Occipital lobe (tissue), 2 donors: Measurements from ENCODE around the gene SLC34A1. TPM values are rescaled to one million over a fixed set of nuclear protein-coding genes. Genes with fewer than 3 reads are reported as not detected.
"Not testable (repeated sequence)": the region's sequence is repeated elsewhere in the genome, so short reads cannot be mapped to it uniquely, and the experiment has no call there.

Source experiments
- DNase-seq: peaks from one replicate; lab custom pipeline; 2025; lab: John Stamatoyannopoulos, UW
- total RNA-seq: library from RNA; depleted of rRNA; stranded (reverse); fragments of >200 nt; gene quantifications from one replicate; pipeline ENCODE4 v1.2.3, GENCODE V29; 2014

Gene SLC34A1
- total RNA-seq, 1 donor from 2014 or later = not detected

DNA sequence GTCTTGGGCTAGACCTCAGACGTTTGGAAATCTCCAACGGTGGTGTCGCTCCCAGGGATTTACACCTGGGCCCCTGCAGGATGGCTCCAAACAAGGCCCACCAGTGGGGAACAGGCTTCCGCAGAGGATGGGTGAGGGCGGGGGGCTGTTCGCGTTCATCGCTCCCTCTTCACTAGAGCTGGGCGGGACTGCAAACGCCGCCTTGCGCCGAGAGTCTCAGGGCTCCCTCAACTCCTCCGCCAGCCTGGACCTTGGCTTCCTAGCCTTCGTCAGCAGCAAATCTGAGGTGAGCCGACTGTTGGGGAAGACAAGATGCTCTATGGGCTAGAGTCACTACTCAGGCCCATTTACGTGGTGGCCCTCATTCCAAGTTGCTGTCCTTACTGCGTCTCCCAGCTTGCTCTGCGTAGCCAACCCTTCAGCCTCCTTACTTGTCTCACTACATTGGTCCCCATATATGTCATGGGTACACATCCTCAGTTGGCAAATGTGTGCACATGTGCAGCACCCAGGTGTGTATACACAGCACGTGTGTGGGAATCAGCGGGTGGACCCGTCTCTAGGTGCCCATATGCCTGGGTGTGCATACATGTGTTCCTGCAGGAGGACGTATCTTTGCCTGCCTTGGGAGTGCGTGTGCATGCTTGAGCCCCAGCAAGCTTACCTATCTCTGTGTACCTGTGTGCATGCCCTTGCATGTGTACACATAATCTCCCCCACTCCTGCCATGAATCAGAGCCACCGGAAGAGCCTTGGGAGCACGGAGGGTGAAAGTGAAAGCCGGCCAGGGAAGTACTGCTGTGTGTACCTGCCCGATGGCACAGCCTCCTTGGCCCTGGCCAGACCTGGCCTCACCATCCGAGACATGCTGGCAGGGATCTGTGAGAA, 16.0 kb upstream of the SLC34A1 start:
- no peak for DNase-seq

DNA sequence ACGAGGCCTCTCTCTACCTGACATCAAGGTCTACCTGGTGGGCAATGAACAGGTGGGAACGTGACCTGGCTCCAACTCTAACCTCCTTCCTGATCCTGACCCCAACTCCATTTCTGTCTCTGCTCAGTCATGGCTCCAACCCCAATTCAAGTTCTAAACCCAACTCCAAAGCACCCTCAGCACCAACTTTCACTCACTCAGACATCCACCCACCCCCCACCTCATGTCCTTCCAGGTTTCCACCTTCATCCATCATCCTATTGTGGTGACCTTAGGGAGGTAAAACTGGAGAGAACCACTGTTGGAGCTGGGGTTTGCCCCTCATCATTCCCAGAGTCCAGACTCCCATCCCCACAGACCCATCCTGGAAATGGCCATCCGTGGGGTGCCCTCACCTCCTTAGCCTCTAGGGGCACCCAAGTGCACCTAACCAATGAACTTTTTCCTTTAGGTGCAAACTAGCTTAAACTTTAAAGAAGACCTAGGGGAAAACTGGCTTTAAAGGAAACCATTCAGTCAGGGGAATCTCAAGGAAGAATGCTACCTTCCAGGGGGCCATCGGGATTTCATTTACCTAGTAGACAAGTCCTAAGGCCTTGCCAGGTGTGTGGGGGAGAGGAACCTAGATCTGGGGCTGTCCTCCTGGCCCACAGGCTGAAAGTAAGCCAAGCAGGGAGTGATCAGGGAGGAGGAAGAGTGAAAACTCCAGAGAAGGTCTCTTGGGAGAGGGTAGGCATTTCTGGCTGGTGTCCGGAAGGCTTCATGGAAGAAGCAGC, 15.2 kb upstream of the SLC34A1 start:
- DNase-seq = no peak

DNA sequence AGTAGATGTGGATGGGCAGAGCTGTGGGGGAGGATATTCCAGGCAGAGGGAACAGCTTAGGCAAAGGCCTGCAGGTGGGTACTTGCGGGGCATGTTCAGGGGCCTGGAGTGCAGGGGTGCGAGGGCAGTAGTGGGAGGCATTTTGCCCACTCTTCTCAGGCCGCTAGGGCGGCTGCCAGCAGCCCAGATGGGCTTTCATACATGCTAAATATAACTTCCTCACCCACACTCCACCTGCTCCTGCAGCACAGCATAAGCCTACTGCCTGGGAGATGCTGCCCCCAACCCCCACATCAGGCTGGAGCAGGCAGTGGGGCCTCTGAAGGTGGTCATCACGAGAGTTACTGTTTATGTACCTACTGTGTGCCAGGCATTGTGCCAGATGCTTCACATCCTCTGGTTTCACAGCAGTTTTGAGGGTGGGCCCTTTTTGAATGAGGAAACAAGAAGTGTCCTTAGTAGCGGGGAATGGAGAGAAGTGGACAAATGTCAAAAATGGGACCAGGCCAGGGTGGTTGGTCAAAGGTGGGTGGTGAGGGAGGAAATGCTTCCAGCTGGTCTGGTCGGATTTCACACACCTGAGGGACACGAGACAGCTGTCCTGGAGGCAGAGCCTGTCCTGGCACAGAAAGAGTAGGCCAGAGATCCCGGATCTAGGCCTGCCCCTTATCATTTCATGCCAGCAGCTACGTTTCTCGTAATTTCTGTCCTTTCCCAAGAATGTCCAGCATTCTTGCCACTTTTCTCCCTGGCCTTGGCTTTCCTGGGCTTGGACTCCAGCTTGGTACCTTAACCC, 14.4 kb upstream of the SLC34A1 start:
- no peak for DNase-seq

DNA sequence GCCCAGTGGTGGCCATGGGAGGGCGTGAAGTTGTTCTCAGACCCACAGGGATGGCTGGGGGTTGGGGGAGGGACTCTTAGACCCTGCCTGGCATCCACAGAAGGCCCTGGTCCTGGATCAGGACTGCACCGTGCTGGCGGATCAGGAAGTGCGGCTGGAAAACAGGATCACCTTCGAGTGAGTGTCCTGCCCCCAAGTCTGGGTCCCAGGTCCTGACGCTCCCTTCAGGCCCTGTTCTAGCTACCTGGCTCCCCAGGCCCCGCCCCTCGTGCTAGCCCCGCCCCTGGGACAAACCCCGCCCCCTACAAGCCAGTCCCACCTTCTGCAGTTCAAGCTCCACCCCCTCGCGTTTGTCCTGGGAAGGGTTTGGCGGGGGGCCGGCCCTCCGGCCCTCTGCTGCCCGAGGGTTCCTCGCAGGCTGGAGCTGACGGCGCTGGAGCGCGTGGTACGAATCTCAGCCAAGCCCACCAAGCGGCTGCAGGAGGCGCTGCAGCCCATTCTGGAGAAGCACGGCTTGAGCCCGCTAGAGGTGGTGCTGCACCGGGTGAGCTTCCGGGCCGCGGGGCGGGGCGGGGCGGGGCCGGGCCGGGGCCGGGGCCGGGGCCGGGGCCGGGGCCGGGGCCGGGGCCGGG, 13.6 kb upstream of the SLC34A1 start:
- DNase-seq = peak; percentile 32

DNA sequence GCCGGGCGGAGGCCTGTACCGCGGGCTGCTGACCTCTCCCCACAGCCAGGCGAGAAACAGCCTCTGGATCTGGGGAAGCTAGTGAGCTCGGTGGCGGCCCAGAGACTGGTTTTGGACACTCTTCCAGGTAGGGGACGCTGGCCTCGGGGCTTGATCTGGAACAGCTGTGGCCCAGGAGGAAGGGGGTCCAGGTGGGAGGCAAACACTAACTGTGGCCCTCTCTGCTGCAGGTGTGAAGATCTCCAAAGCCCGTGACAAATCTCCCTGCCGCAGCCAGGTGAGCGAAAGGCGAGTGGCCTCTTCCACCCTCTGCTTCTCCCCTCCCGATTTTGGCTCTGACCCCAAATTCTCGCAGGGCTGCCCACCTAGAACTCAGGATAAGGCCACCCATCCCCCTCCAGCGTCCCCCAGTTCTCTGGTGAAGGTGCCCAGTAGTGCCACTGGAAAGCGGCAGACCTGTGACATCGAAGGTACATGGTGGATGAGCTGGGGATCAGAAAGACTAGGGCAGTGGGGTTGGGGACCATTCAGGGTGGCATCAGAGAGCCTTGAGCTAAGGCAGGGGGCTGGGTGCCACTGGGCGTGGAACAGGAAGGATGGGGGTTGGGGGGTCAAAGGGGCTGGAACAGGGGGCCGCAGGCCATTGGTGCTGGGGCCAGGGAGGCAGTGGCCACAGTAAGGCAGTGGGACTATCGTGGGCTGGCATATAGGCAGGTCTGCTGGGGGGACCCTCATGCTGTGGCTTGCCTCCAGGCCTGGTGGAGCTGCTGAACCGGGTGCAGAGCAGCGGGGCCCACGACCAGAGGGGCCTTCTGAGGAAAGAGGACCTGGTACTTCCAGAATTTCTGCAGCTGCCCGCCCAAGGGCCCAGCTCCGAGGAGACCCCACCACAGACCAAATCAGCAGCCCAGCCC, 12.9 kb upstream of the SLC34A1 start:
- DNase-seq = no peak

DNA sequence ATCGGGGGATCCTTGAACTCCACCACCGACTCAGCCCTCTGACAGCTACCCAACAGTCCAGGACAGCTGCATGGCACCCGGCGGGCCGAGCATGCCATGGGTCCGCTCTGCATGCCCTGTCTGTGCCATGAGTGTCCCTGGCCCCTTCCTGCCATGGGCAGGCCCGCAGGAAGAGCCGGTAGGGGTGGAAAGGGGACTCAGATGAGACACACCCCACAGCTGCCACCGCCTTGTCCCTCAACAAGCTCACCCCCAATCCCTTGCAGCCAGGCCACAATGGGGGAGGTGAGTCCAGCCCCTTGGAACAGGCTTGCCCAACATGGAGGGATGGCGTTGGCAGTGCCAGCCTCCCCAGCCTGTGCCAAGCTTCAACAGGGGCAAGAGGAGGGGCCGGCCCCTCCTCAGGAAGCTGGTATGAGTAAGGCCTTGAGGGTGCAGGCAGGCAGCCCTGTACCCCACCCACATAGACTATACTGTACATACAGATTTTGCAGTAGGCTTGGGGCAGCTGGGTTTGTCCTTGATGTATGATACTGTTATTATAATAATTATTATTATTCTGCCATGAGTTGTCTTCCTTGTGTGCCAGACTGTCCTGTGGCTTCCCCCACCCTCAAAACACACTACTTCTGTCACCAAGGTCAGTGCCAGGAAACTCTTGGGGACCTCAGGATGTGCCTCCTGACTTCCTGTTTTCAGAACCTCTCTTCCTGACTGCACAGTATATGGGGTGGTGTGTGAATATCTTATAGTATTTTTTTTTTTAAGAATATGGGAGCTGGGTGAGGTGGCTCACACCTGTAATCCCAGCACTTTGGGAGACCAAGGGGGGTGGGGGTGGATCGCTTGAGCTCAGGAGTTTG, 12.0 kb upstream of the SLC34A1 start:
- DNase-seq = no peak

DNA sequence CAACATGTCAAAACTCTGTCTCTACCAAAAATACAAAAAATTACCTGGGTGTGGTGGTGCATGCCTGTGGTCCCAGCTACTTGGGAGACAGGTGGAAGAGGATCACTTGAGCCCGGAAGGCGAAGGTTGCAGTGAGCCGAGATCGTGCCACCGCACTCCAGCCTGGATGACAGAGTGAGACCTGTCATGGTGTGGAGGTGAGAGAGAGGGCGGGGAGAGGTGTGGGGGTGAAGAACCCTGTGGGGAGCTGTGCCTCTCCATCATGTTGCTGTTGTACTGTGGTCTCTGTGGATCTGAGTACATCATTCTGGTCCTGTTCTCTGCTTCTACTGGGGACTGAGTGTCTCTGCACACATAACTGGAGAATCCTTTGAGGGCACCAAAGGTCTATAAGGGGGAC, 11.3 kb upstream of the SLC34A1 start:
- no peak for DNase-seq

DNA sequence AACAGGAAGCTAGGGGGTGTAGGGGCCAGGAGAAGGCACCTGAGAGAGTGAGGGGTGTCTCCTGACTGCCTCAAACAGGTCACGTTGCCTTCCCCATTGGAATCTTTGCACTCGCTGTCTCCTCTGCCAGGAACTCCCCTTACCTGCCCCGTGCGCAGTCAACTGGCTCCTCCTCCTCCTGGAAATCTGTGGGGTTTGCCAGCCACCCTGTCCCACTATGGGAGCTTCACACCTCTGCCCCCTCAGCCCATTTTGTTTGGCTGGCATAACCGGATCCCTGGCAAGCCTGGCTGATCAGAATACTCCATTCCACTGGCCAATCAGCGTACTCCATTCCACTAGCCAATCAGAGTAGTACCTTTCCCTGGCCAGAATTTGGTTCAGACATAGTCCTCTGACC, 10.4 kb upstream of the SLC34A1 start:
- DNase-seq = no peak

DNA sequence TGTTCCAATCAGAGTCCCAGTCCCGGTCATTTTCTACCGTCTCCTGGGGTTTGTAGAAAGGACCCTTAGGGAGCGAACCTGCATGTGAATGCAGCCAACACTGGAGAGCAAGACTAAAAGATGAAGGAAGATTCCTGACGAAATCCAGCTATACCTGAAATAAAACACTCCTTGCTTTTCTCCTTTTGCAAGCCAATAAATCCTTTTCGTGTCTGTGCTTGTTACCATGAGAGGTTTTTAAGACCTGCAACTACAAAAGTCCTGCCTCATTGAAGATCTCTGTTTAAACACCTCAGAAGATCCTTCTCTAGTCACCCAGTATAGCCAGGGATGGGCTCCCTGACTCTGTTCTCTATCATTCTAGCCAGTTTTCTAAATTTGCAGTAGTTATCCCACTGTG, 10.0 kb upstream of the SLC34A1 start:
- DNase-seq = no peak

DNA sequence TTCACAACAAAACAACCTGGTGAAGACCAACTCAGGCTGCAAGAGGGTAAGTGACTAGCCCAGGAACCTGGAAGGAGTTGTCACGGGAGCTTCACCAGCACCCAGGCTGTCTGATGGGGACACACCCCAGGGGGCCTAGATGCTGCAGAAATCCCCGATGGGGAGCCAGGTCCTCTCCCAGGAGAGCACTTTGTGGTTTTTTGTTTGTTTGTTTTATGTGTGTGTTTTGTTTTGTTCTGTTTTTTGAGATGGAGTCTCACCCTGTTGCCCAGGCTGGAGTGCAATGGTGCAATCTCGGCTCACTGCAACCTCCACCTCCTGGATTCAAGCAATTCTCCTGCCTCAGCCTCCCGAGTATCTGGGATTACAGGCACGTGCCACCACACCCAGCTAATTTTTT, 8.7 kb upstream of the SLC34A1 start:
- not testable (repeated sequence) for DNase-seq

DNA sequence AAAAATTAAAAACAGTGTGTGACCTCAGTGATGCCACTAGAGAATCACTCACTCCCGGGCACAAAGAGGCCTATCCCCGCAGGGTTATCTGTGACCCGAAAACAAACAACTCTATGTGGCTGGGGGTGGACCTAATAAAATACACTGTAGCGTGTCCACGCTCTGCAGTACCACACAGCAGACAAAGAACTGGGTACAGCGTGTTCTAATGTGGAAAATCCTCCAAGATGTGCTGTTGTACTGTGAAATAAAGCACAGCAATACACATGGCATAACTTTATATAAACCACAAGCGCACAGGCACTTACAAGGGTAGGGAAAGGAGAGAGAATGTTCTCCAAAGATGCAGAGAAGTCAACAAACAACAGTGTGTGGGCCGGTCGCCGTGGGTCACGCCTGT, 8.1 kb upstream of the SLC34A1 start:
- no peak for DNase-seq

DNA sequence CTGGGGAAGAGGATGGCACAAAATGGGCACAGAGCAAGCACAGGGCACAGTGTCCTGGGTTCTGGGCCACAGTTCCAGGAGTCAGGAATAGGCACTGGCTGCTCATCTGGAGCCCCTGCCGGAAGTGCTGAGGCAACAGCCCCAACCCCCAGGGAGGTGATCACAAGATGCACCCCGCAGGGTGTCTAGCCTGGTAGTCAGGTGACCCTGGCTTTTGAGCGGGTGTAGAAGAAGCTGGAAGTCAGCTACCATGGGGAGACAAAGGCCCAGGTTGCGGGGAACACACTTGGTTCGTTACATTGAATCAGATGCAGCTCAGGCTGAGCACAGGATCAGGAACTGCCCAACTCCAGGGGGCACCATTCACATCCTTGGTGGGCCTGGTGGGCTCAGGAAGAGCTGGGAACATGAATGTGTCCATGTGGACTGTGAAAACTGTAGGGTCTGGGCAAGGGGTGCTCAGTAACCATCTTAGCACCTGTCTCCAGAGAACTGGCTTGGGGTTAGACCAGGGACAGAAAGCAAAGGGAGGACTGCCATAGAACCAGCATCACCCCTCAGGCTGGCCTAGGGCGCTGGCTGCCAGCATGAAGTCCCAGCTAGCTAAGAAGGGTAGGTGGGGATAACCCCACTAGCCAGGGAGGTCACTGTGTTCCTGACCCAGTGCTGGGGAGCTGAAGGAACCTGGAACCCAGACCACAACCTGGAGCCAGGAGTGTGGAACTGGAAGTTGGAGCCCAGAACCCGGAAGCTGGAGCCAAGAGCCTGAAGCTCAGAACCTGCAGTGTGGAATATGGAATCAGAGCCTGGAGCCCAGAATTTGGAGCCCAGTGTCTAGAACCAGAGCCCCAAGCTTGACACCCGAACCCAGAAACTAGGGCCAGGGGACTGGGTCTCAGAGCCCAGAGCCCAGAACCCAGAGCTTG, 6.1 kb upstream of the SLC34A1 start:
- no peak for DNase-seq

DNA sequence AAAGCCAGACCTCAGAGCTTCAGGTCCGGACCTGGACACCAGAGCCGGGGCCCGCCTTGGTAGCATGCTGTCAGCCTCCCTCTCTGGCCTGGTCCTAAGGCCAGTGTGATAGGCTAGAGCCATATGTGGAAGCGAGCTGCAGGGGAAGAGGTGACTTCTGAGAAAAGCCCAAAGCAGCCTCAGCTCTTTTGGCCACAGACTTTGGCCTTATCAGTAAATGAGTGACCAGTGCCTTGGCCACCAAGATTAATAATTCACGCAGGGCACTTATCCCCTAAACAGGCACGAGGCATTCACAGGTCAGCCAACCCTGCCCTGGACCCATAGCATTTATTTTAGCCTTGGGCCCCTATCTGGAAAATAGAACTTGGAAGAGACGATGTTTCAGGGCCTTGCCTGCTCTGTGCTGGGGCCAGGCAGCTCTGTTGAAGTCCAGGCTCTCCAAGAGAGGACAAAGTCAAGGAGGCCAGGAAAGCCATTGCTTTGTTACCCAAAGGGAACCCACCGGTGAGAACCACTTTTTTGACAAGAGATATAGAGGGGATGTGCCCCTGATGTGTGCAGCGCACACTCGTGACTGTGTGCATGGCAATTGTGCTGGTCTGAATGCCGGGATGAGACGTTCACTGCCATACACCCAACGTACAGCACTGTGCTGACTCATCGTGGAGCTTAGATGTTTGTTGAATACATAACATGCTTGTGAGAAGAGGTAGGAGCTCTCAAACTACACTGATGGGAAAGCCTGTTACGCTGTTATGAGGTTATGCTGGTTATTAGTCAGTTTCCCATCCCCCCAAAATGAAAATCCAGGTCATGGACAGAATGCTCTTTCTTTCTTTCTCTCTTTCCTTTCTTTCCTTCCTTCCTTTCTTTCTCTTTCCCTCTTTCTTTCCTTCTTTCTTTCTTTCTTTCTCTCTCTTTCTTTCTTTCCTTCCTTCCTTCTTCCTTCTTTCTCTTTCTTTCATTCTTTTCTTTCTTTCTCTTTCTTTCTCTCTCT, 5.0 kb upstream of the SLC34A1 start:
- DNase-seq = no peak

DNA sequence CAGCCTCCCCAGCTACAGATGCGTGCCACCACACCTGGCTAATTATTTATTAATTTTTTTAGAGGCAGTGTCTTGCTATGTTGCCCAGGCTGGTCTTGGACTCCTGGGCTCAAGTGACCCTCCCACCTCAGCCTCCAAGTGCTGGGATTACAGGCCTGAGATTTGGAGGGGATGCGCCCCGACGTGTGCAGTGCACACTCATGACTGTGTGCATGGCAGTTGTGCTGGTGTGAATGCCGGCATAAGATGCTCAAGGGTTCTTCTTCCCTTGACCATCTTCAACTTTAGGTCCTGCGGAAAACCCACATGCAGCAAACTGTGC, 3.5 kb upstream of the SLC34A1 start:
- DNase-seq = no peak

DNA sequence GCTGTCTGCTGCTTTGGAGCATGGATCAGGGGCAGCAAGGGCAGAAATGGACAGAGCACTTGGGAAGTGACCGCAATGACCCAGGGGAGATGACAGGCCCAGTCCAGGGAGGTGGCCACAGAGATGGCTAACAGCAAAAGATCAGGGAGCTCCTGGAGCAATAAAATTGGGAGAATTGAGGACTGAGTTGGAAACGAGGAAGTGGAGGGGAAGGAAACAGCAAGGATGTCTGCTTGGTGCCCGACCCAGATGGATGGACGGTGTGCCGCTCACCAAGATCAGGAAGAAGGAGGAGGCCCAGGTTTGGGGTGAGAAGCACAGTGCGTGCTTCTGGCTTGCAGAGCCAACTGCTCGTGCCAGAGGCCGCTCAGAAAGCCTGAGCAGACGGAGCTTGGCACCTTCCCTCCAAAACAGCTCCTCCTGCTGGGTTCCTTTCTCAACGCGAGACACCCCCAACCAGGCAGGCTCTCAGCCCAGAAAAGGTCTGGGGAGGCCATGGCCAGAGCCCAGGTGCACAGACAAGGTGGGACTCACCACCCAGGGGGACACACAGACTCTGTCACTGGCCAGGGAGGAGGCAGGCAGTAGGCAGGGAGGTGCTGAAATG, 1.7 kb upstream of the SLC34A1 start:
- DNase-seq = no peak

DNA sequence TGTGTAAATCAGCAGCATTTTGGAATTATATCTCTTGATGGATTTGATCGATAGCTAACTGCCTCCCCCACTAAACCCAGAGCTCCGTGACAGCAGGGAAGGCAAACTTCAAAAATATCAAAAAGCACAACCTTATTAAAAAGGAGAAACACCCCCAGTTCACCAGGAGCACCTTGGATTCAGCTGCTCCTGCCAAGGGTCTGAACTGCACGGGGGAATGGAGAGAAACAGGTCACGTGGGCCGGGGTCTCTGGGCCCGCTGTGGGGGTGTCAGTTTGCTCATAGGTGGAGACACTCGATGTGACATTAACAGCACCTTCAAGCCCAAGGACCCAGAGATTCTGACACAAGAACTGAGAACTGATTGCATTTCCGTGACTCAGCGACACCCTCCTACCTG, 1.1 kb upstream of the SLC34A1 start:
- no peak for DNase-seq

DNA sequence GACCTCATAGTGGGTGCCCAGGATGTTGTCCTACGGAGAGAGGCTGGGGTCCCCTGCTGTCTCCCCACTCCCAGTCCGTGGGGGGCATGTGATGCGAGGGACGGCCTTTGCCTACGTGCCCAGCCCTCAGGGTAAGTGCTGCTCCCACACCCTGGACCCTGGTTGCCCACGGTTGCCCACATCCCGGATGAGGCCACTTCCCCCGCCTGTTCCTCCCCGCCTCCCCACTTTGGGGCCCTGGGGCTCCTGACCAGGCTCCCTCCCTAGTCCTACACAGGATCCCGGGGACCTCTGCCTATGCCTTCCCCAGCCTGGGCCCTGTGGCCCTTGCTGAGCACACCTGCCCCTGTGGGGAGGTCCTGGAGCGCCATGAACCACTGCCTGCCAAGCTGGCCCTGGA, 1.5 kb downstream of the SLC34A1 start:
- no peak for DNase-seq
